HepG2 (cell line): Measurements from ENCODE around the gene GALNT15. TPM values are rescaled to one million over a fixed set of nuclear protein-coding genes. Genes with fewer than 3 reads are reported as not detected.

Experiments used
- CHCHD3 ChIP-seq: sonication (generic); formaldehyde crosslinking; IDR thresholded peaks from 2 replicates; pipeline ENCODE4 v1.8.0; 2022; ENCODE audit warnings: mild to moderate bottlenecking, missing genetic modification reagents, moderate library complexity
- CREB1 ChIP-seq, 2 experiments: fragments of 450-650 bp in 1 of 2; IDR thresholded peaks; 2 replicates each; pipeline ENCODE4 v1.6.1; 2016 to 2017; ENCODE audit warnings: control low read depth in 1 of 2, mild to moderate bottlenecking in 1 of 2, missing compliant biosample characterization in 1 of 2, missing genetic modification characterization in 1 of 2
- ETV5 ChIP-seq: IDR thresholded peaks from 2 replicates; pipeline ENCODE4 v1.6.1; 2018; ENCODE audit warnings: missing biosample characterization, missing genetic modification reagents, inconsistent platforms, borderline replicate concordance
- FOXP1 ChIP-seq, 2 experiments: fragments of 450-650 bp in 1 of 2; IDR thresholded peaks; 2 replicates each; pipeline ENCODE4 v1.6.1; 2017 to 2018; ENCODE audit warnings: antibody characterized with exemption in 1 of 2
- GABPA ChIP-seq, 2 experiments: IDR thresholded peaks; 2 replicates each; pipeline ENCODE4 v1.6.1; 2011 to 2016; ENCODE audit warnings: low read depth in 2 of 2, low read length in 1 of 2, missing biosample characterization in 1 of 2, missing genetic modification characterization in 1 of 2
- GTF3A ChIP-seq: sonication (generic); formaldehyde crosslinking; conservative IDR thresholded peaks from 2 replicates; pipeline ENCODE4 v1.4.0; 2020; ENCODE audit warnings: mild to moderate bottlenecking, missing genetic modification reagents
- HOXA5 ChIP-seq: sonication (generic); formaldehyde crosslinking; IDR thresholded peaks from 2 replicates; pipeline ENCODE4 v1.4.0; 2020; ENCODE audit warnings: missing genetic modification reagents
- MXI1 ChIP-seq: IDR thresholded peaks from 3 replicates; pipeline ENCODE4 v1.6.1; 2012; ENCODE audit warnings: low read depth, low read length, inconsistent platforms, borderline replicate concordance
- NCOA2 ChIP-seq: sonication (generic); formaldehyde crosslinking; IDR thresholded peaks from 2 replicates; pipeline ENCODE4 v1.8.0; 2022; ENCODE audit warnings: inconsistent platforms
- NFKB2 ChIP-seq: sonication (generic); formaldehyde crosslinking; IDR thresholded peaks from 2 replicates; pipeline ENCODE4 v1.4.0; 2020; ENCODE audit warnings: missing genetic modification reagents, borderline replicate concordance
- PHF21A ChIP-seq: sonication (generic); formaldehyde crosslinking; IDR thresholded peaks from 2 replicates; pipeline ENCODE4 v1.5.0; 2020; ENCODE audit warnings: mild to moderate bottlenecking, missing genetic modification reagents
- SP140L ChIP-seq: sonication (generic); formaldehyde crosslinking; IDR thresholded peaks from 2 replicates; pipeline ENCODE4 v1.4.0; 2020; ENCODE audit warnings: missing genetic modification reagents, borderline replicate concordance
- SP2 ChIP-seq: sonication (generic); formaldehyde crosslinking; IDR thresholded peaks from 2 replicates; pipeline ENCODE4 v1.5.1; 2020; ENCODE audit warnings: mild to moderate bottlenecking, missing genetic modification reagents
- SYNCRIP ChIP-seq: fragments of 200-400 bp; formaldehyde crosslinking; IDR thresholded peaks from 2 replicates; pipeline ENCODE4 v1.6.1; 2018; ENCODE audit warnings: mild to moderate bottlenecking, low read depth, low read length; ENCODE audit not compliant: insufficient read depth
- ZFP1 ChIP-seq: IDR thresholded peaks from 2 replicates; pipeline ENCODE4 v1.6.1; 2016
- ZNF121 ChIP-seq: sonication (generic); formaldehyde crosslinking; IDR thresholded peaks from 2 replicates; pipeline ENCODE4 v1.5.0; 2020; ENCODE audit warnings: mild to moderate bottlenecking, missing genetic modification reagents
- ZNF552 ChIP-seq: sonication (generic); formaldehyde crosslinking; IDR thresholded peaks from 2 replicates; pipeline ENCODE4 v1.9.0; 2022; ENCODE audit warnings: missing genetic modification reagents, mild to moderate bottlenecking, borderline replicate concordance
- ZNF564 ChIP-seq: sonication (generic); formaldehyde crosslinking; IDR thresholded peaks from 2 replicates; pipeline ENCODE4 v1.8.1; 2023; ENCODE audit warnings: mild to moderate bottlenecking, missing genetic modification reagents
- ZNF775 ChIP-seq: sonication (generic); formaldehyde crosslinking; IDR thresholded peaks from 2 replicates; pipeline ENCODE4 v1.4.0; 2020; ENCODE audit warnings: missing genetic modification reagents, mild to moderate bottlenecking, moderate library complexity, borderline replicate concordance
- polyA plus RNA-seq, 8 experiments: library from polyadenylated mRNA; depleted of rRNA in 3 of 8; stranded (reverse) in 7 of 8; unstranded in 1 of 8; fragments of >200 nt; fragmentation: Illumina TruSeq in 4 of 8; extraction: Trizol in 4 of 8; gene quantifications; 2 replicates each; pipeline versions ENCODE4 v1.2.1 to v1.2.3, GENCODE V29; 2011 to 2016; ENCODE audit warnings: low read depth in 4 of 8, missing spikeins in 1 of 8, mixed read lengths in 1 of 8; ENCODE audit not compliant: insufficient read depth in 1 of 8
- total RNA-seq, 5 experiments: library from RNA; depleted of rRNA; stranded (reverse); fragments of >200 nt; fragmentation: Illumina TruSeq; extraction: Trizol; gene quantifications; 2 replicates each; pipeline ENCODE4 v1.2.3, GENCODE V29; 2016; ENCODE audit warnings: low read depth in 1 of 5
- TF ChIP-seq, protein P1 (sequence below): sonication (generic); formaldehyde crosslinking; IDR thresholded peaks from 2 replicates; pipeline ENCODE4 v1.4.0; 2020; ENCODE audit warnings: missing genetic modification reagents
- TF ChIP-seq, protein P2 (sequence below): sonication (generic); formaldehyde crosslinking; IDR thresholded peaks from 2 replicates; pipeline ENCODE4 v1.5.0; 2020; ENCODE audit warnings: missing genetic modification reagents

Gene GALNT15
- total and polyA plus RNA-seq, 2 of the 13 experiments (the other 11 are each of a cell fraction or from before 2014, with no cell fraction given), result 0.02 to 0.04 TPM

DNA sequence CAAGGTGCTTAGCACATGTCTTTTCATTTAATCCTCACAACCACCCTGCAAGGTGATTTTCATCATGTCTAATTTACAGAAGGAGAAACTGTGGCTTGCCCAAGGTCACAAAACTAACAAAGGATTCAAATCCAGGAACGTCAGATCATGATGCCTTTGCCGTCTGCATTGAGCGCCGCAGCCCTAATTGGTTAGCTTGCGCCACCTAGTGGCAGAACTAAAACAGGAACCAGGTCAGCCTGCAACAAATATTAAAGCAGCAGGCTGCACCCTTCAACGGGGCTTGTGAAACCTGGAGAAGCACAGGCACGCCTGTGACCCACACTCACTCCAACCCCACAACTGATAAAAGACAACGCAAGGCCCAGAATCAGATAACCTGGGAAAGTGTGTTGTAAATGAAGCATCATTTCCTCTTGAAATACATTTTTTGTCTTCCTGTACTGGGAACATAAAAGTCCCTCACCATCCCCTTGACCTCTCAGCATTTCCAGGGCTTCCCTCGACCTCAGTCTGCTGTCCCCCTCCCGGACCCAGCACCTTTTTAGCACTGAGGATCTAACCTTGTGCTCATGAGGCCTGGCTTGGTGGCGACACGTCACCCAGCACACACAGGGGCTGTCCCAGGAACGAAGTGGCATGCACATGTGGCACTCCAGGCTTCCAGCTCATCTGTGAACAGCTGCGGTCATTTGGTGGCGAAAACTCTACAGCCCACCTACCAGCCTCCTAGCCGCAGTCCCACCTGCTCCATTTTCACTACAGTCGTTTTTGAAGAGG is 73.0 kb downstream of the GALNT15 start (continued):
- TF ChIP-seq, protein P1, sequence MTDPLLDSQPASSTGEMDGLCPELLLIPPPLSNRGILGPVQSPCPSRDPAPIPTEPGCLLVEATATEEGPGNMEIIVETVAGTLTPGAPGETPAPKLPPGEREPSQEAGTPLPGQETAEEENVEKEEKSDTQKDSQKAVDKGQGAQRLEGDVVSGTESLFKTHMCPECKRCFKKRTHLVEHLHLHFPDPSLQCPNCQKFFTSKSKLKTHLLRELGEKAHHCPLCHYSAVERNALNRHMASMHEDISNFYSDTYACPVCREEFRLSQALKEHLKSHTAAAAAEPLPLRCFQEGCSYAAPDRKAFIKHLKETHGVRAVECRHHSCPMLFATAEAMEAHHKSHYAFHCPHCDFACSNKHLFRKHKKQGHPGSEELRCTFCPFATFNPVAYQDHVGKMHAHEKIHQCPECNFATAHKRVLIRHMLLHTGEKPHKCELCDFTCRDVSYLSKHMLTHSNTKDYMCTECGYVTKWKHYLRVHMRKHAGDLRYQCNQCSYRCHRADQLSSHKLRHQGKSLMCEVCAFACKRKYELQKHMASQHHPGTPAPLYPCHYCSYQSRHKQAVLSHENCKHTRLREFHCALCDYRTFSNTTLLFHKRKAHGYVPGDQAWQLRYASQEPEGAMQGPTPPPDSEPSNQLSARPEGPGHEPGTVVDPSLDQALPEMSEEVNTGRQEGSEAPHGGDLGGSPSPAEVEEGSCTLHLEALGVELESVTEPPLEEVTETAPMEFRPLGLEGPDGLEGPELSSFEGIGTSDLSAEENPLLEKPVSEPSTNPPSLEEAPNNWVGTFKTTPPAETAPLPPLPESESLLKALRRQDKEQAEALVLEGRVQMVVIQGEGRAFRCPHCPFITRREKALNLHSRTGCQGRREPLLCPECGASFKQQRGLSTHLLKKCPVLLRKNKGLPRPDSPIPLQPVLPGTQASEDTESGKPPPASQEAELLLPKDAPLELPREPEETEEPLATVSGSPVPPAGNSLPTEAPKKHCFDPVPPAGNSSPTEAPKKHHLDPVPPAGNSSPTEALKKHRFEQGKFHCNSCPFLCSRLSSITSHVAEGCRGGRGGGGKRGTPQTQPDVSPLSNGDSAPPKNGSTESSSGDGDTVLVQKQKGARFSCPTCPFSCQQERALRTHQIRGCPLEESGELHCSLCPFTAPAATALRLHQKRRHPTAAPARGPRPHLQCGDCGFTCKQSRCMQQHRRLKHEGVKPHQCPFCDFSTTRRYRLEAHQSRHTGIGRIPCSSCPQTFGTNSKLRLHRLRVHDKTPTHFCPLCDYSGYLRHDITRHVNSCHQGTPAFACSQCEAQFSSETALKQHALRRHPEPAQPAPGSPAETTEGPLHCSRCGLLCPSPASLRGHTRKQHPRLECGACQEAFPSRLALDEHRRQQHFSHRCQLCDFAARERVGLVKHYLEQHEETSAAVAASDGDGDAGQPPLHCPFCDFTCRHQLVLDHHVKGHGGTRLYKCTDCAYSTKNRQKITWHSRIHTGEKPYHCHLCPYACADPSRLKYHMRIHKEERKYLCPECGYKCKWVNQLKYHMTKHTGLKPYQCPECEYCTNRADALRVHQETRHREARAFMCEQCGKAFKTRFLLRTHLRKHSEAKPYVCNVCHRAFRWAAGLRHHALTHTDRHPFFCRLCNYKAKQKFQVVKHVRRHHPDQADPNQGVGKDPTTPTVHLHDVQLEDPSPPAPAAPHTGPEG (CRISPR knock-in tag), result no peak
- TF ChIP-seq SP140L (CRISPR knock-in tag) (0 out of 2 replicates have a peak, but pooled peaks have one; percentile 21), GTF3A (no peak), NFKB2 (CRISPR knock-in tag) (peak; percentile 50; the same call in 1 of the 2 replicates), FOXP1 (IDR thresholded peaks at IDR 0.05) (no peak), FOXP1 (CRISPR knock-in tag; IDR thresholded peaks at IDR 0.05) (no peak), SYNCRIP (no peak), GABPA (IDR thresholded peaks at IDR 0.05; ENCODE audit: low read depth, low read length) (no peak), GABPA (CRISPR knock-in tag; IDR thresholded peaks at IDR 0.05; ENCODE audit: low read depth) (no peak), SP2 (no peak), HOXA5 (CRISPR knock-in tag) (0 out of 2 replicates have a peak, but pooled peaks have one; percentile 35), CREB1 (IDR thresholded peaks at IDR 0.05) (no peak), CREB1 (CRISPR knock-in tag; IDR thresholded peaks at IDR 0.05) (no peak), ZNF564 (no peak), ETV5 (CRISPR knock-in tag) (peak; percentile 28; the same call in 1 of the 2 replicates), ZFP1 (no peak), NCOA2 (no peak), CHCHD3 (CRISPR knock-in tag) (no peak), ZNF552 (no peak), ZNF121 (no peak), PHF21A (CRISPR knock-in tag) (no peak), ZNF775 (CRISPR knock-in tag) (no peak), MXI1 (peak; percentile 16; the same call in 1 of the 3 replicates)
- TF ChIP-seq, protein P2, sequence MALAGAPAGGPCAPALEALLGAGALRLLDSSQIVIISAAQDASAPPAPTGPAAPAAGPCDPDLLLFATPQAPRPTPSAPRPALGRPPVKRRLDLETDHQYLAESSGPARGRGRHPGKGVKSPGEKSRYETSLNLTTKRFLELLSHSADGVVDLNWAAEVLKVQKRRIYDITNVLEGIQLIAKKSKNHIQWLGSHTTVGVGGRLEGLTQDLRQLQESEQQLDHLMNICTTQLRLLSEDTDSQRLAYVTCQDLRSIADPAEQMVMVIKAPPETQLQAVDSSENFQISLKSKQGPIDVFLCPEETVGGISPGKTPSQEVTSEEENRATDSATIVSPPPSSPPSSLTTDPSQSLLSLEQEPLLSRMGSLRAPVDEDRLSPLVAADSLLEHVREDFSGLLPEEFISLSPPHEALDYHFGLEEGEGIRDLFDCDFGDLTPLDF (CRISPR knock-in tag), result no peak
